Measurements from ENCODE around the gene MAPK9. TPM values are rescaled to one million over a fixed set of nuclear protein-coding genes. Genes with fewer than 3 reads are reported as not detected.

The MAPK9 gene
- total RNA-seq, 1 experiment from 2014 or later = 38.6 TPM

DNA sequence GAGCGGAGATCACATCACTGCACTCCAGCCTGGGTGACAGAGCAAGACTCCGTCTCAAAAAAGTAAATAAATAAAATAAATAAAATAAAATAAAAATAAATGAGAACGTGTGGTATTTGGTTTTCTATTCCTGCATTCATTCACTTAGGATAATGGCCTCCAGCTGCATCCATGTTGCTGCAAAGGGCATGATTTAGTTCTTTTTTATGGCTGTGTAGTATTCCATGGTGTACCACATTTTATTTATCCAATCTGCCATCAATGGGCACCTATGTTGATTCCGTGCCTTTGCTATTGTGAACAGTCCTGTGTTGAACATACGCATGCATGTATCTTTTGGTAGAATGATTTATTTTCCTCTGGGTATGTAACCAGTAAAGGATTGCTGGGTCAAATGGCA, 74.1 kb downstream of the MAPK9 start:
- Mint-ChIP-seq H3K27me3 (ENCODE audit: low read depth) (peaks cover 20% of the 10 kb centered on the region), H3K9me3 (peaks cover 31 to 38% of the 10 kb centered on the region in 2 experiments)

More for the DNA sequence above, 74.1 kb downstream of the MAPK9 start:
- Histone ChIP-seq H4K5ac (ENCODE audit: insufficient read length, low read depth, low read length) (no peak overlapping the region), H3K23me2 (ENCODE audit: insufficient read length, low read depth, low read length, poor library complexity, severe bottlenecking) (no peaks in the 10 kb centered on the region), H2BK5ac (ENCODE audit: insufficient read length, low read length) (no peak overlapping the region), H3K79me2 (ENCODE audit: insufficient read depth, low read length) (no peaks in the 10 kb centered on the region), H2BK20ac (ENCODE audit: low read depth, low read length, poor library complexity, severe bottlenecking) (no peak overlapping the region), H2AK5ac (ENCODE audit: insufficient read length, low read length) (no peak overlapping the region), H3K4ac (ENCODE audit: low read depth, low read length) (no peak overlapping the region), H4K91ac (ENCODE audit: insufficient read length, low read depth, low read length) (no peak overlapping the region), H2BK120ac (ENCODE audit: low read depth, low read length, poor library complexity, severe bottlenecking) (no peak overlapping the region), H3K4me1 (ENCODE audit: insufficient read depth, low read length) (no peaks in the 10 kb centered on the region), H4K20me1 (ENCODE audit: control insufficient read depth, insufficient read depth, insufficient read length) (no peaks in the 10 kb centered on the region), H3K4me2 (ENCODE audit: insufficient read depth, insufficient read length, low read length) (no peak overlapping the region), H3K18ac (ENCODE audit: insufficient read length, low read depth, low read length) (no peak overlapping the region), H3K56ac (ENCODE audit: insufficient read length, low read depth, low read length) (no peak overlapping the region), H3K14ac (ENCODE audit: insufficient read depth, low read length) (no peak overlapping the region), H3K9me3 (ENCODE audit: control insufficient read depth, low read depth, low read length) (no peaks in the 10 kb centered on the region), H3K79me1 (ENCODE audit: insufficient read depth, low read depth, low read length, poor library complexity, severe bottlenecking) (no peaks in the 10 kb centered on the region), H2BK12ac (ENCODE audit: insufficient read length, low read depth, low read length) (no peak overlapping the region), H2BK15ac (ENCODE audit: low read depth, low read length) (no peak overlapping the region), H2AFZ (ENCODE audit: low read length) (no peak overlapping the region), H3K9ac (ENCODE audit: extremely low read depth, insufficient read length, low read length) (no peak overlapping the region), H3T11ph (ENCODE audit: low read length) (no peak overlapping the region), H3K23ac (ENCODE audit: insufficient read length, low read depth, low read length) (no peak overlapping the region), H4K8ac (replicated peaks; ENCODE audit: insufficient read length, low read depth, low read length) (no peak overlapping the region), H3K27ac (ENCODE audit: insufficient read length, low read depth, low read length) (no peak overlapping the region), H3K27me3 (ENCODE audit: insufficient read depth, low read length) (no peaks in the 10 kb centered on the region)
- peaks cover 0 to 2% of the 10 kb centered on the region in 2 experiments; a peak in 1 of 4 replicates for H3K4me1 Mint-ChIP-seq
- DNase-seq = no peak
- peaks cover 6 to 9% (median 7%) of the 10 kb centered on the region in 3 experiments; a peak in 5 of 7 replicates for H3K36me3 Mint-ChIP-seq (ENCODE audit: insufficient read depth in 1 of 3, low read depth in 3 of 3)
- TF ChIP-seq, protein P1, sequence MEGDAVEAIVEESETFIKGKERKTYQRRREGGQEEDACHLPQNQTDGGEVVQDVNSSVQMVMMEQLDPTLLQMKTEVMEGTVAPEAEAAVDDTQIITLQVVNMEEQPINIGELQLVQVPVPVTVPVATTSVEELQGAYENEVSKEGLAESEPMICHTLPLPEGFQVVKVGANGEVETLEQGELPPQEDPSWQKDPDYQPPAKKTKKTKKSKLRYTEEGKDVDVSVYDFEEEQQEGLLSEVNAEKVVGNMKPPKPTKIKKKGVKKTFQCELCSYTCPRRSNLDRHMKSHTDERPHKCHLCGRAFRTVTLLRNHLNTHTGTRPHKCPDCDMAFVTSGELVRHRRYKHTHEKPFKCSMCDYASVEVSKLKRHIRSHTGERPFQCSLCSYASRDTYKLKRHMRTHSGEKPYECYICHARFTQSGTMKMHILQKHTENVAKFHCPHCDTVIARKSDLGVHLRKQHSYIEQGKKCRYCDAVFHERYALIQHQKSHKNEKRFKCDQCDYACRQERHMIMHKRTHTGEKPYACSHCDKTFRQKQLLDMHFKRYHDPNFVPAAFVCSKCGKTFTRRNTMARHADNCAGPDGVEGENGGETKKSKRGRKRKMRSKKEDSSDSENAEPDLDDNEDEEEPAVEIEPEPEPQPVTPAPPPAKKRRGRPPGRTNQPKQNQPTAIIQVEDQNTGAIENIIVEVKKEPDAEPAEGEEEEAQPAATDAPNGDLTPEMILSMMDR (conservative IDR thresholded peaks at IDR 0.05) = no peak
- H3K4me3 Mint-ChIP-seq = no peak overlapping the region
- WGBS (ENCODE audit: extremely low coverage, insufficient read length, low lambda C conversion rate) = no CpG with 5 or more reads among the region's 5 CpGs
- H3K27ac Mint-ChIP-seq = no peak overlapping the region

Data from H9 (cell line).